ENCODE measurements around the gene EXD3.
A peak's percentile ranks its signal among the peaks of the same experiment; 100 is the strongest.

EXD3 gene

DNA sequence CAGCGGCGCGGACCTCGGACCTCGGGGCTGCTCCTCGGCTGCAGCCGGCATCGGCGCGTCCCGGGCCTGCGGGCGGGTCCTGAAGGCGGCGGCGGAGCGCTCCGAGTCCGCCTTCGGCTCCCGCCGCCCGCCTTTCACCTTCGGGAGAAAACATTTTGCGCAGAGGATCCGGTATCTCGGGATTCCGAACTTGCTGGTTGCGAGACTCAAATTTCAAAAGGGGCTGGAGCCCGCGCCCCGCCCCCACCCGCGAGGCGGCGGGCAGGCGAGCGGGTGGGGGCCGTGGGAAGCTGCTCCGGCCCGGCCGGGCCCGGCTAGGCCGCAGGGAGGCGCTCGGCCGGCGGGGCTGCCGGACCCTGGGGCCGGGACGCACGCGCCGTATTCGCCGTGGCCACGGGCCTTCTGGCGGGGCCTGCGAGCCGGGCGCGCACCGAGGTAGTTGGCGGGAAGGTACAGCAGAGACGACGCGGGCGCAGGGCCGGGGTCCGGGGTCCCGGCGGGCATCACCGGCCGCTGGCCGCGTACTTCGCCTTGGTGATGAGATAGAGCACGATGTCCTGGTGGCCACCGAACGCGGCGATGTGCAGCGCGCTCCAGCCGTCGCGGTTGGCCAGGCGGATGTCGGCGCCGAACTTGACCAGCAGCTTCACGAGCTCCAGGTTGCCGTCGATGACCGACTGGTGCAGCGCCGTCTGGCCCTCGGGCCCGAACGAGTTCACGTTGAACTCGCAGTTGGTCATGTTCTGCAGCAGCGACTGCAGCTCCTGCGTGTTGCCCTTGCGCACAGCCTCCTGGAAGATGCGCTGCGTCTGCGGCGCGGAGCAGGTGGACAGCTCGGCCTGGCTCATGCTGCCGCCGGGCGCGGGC is 121.6 kb downstream of the EXD3 start:
- Histone ChIP-seq H3K4me1 (ENCODE audit: low read depth, poor library complexity, severe bottlenecking) (peaks cover 10% of the 10 kb centered on the region), H3K27ac (no peak overlapping the region)

DNA sequence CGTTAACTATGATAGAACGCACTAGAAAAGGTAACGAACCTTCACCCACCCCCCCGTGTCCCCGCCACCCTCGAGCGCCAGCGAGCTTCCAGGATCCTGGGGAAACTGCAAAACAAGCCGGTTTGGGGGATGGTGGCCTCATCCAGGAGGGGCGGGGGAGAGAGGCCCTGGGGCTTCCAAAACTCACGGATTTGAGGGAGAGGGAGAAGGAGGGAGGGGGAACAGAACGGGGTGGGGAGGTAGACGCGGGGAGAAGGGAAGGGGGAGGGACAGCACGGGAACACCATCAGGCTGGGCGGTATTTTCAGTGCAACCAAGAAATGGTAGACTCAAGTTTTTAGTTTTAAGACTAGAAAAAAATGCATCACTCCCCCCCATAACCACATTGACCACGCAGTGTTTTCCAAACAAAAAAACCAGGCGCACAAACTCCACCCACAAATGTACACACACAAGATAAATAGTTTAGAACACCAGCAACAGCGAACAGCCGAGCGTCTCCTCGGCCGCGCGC is 122.3 kb downstream of the EXD3 start:
- Histone ChIP-seq H3K9ac (no peak overlapping the region), H3K4me3 (IDR thresholded peaks at IDR 0.05; ENCODE audit: insufficient read depth, low read depth, low read length) (no peak overlapping the region), H3K4me1 (ENCODE audit: low read depth, poor library complexity, severe bottlenecking) (peaks cover 10% of the 10 kb centered on the region), H2AFZ (ENCODE audit: low read depth) (no peak overlapping the region), H3K79me2 (ENCODE audit: insufficient read depth, low read depth) (no peaks in the 10 kb centered on the region), H3K4me2 (peak overlapping the region; percentile 17; the same call in 1 of the 2 replicates), H4K20me1 (ENCODE audit: insufficient read depth) (no peaks in the 10 kb centered on the region), H3K27ac (no peak overlapping the region), H3K36me3 (ENCODE audit: insufficient read depth) (no peaks in the 10 kb centered on the region), H3K27me3 (ENCODE audit: insufficient read depth, low read depth) (peaks cover 52% of the 10 kb centered on the region)
- TF ChIP-seq, protein P1, sequence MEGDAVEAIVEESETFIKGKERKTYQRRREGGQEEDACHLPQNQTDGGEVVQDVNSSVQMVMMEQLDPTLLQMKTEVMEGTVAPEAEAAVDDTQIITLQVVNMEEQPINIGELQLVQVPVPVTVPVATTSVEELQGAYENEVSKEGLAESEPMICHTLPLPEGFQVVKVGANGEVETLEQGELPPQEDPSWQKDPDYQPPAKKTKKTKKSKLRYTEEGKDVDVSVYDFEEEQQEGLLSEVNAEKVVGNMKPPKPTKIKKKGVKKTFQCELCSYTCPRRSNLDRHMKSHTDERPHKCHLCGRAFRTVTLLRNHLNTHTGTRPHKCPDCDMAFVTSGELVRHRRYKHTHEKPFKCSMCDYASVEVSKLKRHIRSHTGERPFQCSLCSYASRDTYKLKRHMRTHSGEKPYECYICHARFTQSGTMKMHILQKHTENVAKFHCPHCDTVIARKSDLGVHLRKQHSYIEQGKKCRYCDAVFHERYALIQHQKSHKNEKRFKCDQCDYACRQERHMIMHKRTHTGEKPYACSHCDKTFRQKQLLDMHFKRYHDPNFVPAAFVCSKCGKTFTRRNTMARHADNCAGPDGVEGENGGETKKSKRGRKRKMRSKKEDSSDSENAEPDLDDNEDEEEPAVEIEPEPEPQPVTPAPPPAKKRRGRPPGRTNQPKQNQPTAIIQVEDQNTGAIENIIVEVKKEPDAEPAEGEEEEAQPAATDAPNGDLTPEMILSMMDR (conservative IDR thresholded peaks at IDR 0.05; ENCODE audit: low read depth, low read length), result no peak

More for the DNA sequence above, 121.6 kb downstream of the EXD3 start:
- Histone ChIP-seq H3K4me2 (peak overlapping the region; percentile 36; the same call in 1 of the 2 replicates), H2AFZ (ENCODE audit: low read depth) (peak overlapping the region; percentile 52; the same call in 1 of the 2 replicates), H3K9ac (no peak overlapping the region), H3K79me2 (ENCODE audit: insufficient read depth, low read depth) (no peaks in the 10 kb centered on the region), H4K20me1 (ENCODE audit: insufficient read depth) (no peaks in the 10 kb centered on the region), H3K4me3 (IDR thresholded peaks at IDR 0.05; ENCODE audit: insufficient read depth, low read depth, low read length) (no peak overlapping the region), H3K36me3 (ENCODE audit: insufficient read depth) (no peaks in the 10 kb centered on the region), H3K27me3 (ENCODE audit: insufficient read depth, low read depth) (peaks cover 51% of the 10 kb centered on the region)
- TF ChIP-seq, protein P1 (conservative IDR thresholded peaks at IDR 0.05; ENCODE audit: low read depth, low read length), result no peak

DNA sequence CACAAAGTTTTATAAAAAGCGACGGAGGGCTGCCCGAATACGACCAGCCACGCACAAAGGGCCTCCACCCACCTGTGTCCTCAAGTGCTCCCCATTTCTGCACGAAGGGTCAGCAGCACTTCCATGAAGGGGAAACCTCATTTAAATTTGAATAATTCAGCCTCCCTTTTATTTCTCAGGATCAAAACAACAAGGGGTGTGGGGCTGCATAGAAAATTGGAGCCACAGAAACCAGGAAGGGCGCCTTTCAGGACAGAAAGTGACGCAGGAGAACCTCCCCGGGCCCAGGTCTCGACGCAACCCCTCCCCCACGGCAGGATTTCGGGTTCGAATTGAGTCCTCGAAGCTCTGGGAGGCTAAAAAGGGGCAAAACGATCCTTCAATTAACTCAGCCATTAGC is 123.0 kb downstream of the EXD3 start:
- TF ChIP-seq, protein P1 (conservative IDR thresholded peaks at IDR 0.05; ENCODE audit: low read depth, low read length), result no peak
- Histone ChIP-seq H3K4me2 (no peak overlapping the region), H3K27me3 (ENCODE audit: insufficient read depth, low read depth) (peaks cover 55% of the 10 kb centered on the region), H2AFZ (ENCODE audit: low read depth) (no peak overlapping the region), H3K9ac (no peak overlapping the region), H3K4me1 (ENCODE audit: low read depth, poor library complexity, severe bottlenecking) (peaks cover 10% of the 10 kb centered on the region), H3K79me2 (ENCODE audit: insufficient read depth, low read depth) (no peaks in the 10 kb centered on the region), H3K27ac (no peak overlapping the region), H3K36me3 (ENCODE audit: insufficient read depth) (no peaks in the 10 kb centered on the region), H4K20me1 (ENCODE audit: insufficient read depth) (no peaks in the 10 kb centered on the region), H3K4me3 (IDR thresholded peaks at IDR 0.05; ENCODE audit: insufficient read depth, low read depth, low read length) (no peak overlapping the region)

DNA sequence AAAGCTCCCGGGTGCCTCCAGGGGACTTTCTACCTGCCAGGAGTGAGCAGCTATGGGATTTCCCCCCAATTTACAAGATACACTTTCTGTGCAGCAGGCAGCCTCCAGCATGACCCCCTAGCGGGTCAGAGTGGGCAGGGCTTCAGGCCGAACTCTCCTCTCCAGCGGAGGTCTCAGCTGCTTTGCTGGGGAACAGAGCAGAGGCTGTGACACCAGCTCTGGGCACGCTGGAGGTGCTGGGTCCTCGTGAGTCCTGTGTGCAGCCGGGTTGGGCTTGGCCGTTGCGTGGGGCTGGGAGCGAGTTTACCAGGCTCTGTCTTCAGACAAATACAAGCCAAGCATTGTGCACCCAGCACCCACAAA is 123.8 kb downstream of the EXD3 start:
- Histone ChIP-seq H3K27ac (no peak overlapping the region), H3K4me3 (IDR thresholded peaks at IDR 0.05; ENCODE audit: insufficient read depth, low read depth, low read length) (no peak overlapping the region), H4K20me1 (ENCODE audit: insufficient read depth) (no peaks in the 10 kb centered on the region), H3K27me3 (ENCODE audit: insufficient read depth, low read depth) (peaks cover 62% of the 10 kb centered on the region), H3K9ac (no peak overlapping the region), H3K4me1 (ENCODE audit: low read depth, poor library complexity, severe bottlenecking) (peaks cover 10% of the 10 kb centered on the region), H3K79me2 (ENCODE audit: insufficient read depth, low read depth) (no peaks in the 10 kb centered on the region), H3K4me2 (no peak overlapping the region), H3K36me3 (ENCODE audit: insufficient read depth) (no peaks in the 10 kb centered on the region), H2AFZ (ENCODE audit: low read depth) (no peak overlapping the region)
- TF ChIP-seq, protein P1 (conservative IDR thresholded peaks at IDR 0.05; ENCODE audit: low read depth, low read length), result no peak
